ENCODE results near the gene TGFB1. TPM values are rescaled to one million over a fixed set of nuclear protein-coding genes. Genes with fewer than 3 reads are reported as not detected.

Gene TGFB1
- total and polyA plus RNA-seq, 2 of the 13 experiments (the other 11 are each of a cell fraction or from before 2014, with no cell fraction given): 4.1 to 5.4 TPM

- TF ChIP-seq, protein P1, sequence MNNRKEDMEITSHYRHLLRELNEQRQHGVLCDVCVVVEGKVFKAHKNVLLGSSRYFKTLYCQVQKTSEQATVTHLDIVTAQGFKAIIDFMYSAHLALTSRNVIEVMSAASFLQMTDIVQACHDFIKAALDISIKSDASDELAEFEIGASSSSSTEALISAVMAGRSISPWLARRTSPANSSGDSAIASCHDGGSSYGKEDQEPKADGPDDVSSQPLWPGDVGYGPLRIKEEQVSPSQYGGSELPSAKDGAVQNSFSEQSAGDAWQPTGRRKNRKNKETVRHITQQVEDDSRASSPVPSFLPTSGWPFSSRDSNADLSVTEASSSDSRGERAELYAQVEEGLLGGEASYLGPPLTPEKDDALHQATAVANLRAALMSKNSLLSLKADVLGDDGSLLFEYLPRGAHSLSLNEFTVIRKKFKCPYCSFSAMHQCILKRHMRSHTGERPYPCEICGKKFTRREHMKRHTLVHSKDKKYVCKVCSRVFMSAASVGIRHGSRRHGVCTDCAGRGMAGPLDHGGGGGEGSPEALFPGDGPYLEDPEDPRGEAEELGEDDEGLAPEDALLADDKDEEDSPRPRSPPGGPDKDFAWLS (CRISPR knock-in tag; IDR thresholded peaks at IDR 0.05; ENCODE audit: borderline replicate concordance): no peak
- TF ChIP-seq, protein P2, sequence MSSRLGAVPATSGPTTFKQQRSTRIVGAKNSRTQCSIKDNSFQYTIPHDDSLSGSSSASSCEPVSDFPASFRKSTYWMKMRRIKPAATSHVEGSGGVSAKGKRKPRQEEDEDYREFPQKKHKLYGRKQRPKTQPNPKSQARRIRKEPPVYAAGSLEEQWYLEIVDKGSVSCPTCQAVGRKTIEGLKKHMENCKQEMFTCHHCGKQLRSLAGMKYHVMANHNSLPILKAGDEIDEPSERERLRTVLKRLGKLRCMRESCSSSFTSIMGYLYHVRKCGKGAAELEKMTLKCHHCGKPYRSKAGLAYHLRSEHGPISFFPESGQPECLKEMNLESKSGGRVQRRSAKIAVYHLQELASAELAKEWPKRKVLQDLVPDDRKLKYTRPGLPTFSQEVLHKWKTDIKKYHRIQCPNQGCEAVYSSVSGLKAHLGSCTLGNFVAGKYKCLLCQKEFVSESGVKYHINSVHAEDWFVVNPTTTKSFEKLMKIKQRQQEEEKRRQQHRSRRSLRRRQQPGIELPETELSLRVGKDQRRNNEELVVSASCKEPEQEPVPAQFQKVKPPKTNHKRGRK (CRISPR knock-in tag; IDR thresholded peaks at IDR 0.05): no peak
- TF ChIP-seq, protein P3, sequence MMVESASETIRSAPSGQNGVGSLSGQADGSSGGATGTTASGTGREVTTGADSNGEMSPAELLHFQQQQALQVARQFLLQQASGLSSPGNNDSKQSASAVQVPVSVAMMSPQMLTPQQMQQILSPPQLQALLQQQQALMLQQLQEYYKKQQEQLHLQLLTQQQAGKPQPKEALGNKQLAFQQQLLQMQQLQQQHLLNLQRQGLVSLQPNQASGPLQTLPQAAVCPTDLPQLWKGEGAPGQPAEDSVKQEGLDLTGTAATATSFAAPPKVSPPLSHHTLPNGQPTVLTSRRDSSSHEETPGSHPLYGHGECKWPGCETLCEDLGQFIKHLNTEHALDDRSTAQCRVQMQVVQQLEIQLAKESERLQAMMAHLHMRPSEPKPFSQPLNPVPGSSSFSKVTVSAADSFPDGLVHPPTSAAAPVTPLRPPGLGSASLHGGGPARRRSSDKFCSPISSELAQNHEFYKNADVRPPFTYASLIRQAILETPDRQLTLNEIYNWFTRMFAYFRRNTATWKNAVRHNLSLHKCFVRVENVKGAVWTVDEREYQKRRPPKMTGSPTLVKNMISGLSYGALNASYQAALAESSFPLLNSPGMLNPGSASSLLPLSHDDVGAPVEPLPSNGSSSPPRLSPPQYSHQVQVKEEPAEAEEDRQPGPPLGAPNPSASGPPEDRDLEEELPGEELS (CRISPR knock-in tag; IDR thresholded peaks at IDR 0.05): 0 out of 2 replicates have a peak, but pooled peaks have one; percentile 8
- TF ChIP-seq ZNF687 (CRISPR knock-in tag; IDR thresholded peaks at IDR 0.05) (peak; percentile 74), NR2F2 (IDR thresholded peaks at IDR 0.05; ENCODE audit: borderline replicate concordance, low read depth) (peak; percentile 83), ZNF615 (CRISPR knock-in tag; IDR thresholded peaks at IDR 0.05; ENCODE audit: borderline replicate concordance) (no peak), RCOR2 (CRISPR knock-in tag; IDR thresholded peaks at IDR 0.05) (no peak; the same call in 1 of the 2 replicates), TARDBP (CRISPR knock-in tag; IDR thresholded peaks at IDR 0.05) (peak; percentile 55; the same call in 1 of the 2 replicates), BRCA1 (CRISPR knock-in tag; IDR thresholded peaks at IDR 0.05) (no peak), ZNF841 (CRISPR knock-in tag; IDR thresholded peaks at IDR 0.05; ENCODE audit: borderline replicate concordance) (no peak), PAWR (CRISPR knock-in tag; IDR thresholded peaks at IDR 0.05; ENCODE audit: borderline replicate concordance) (no peak), ZNF362 (CRISPR knock-in tag; IDR thresholded peaks at IDR 0.05; ENCODE audit: borderline replicate concordance) (0 out of 2 replicates have a peak, but pooled peaks have one; percentile 30), ZBTB37 (CRISPR knock-in tag; IDR thresholded peaks at IDR 0.05) (no peak), REXO4 (CRISPR knock-in tag; IDR thresholded peaks at IDR 0.05; ENCODE audit: borderline replicate concordance) (no peak), NCOR1 (IDR thresholded peaks at IDR 0.05; ENCODE audit: borderline replicate concordance, low read length) (peak; percentile 52; the same call in 1 of the 2 replicates), MATR3 (CRISPR knock-in tag; IDR thresholded peaks at IDR 0.05) (no peak)
Measured at GRCh38 chr19:41321600-41322270, 32.0 kb downstream of the TGFB1 start (continued).

Measured in HepG2 (cell line).